ENCODE results near the gene HDLBP. TPM values are rescaled to one million over a fixed set of nuclear protein-coding genes. Genes with fewer than 3 reads are reported as not detected.

Gene HDLBP
- total and polyA plus RNA-seq, 10 of the 15 experiments (the other 5 are each of a cell fraction or from before 2014, with no cell fraction given): 19.5 to 383 (median 249) TPM

DNA sequence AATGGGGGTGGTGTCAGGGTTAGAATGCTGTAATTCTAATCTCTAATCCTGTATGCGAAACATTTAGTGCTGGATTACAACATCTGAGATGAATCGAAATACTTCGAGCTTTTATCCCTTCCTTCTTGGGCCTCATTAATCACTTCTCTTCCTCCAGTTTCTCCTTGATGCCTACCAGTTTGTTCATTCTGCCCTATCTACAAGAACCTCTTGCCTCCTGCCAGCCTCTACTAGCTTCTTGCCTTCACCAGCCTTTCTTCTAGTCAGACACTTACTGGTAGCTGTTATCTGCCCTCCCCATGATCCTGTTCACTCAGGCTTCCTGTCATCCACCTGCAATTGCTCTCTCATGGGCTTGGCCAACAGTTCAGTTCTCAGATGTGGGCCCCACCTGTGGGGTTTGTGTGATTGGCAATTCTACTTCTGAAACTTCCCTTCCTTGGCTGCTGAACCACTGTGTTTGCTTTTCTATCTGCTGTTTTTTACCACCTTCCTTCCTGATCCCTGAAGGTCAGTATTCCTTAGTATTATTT is 25.2 kb upstream of the HDLBP start:
- CTCF ChIA-PET: interaction anchor here (1.1 to 1.6 kb wide), 3 partner anchors 10 to 498 kb away, joined by 3 to 4 read pairs (median 3); no protein-coding TSS in a partner anchor
- SMC1A ChIA-PET (ENCODE audit: uncharacterized antibody, unreplicated experiment): interaction anchor here (1.0 to 1.2 kb wide), 4 partner anchors 9 to 51 kb away, joined by 3 to 6 read pairs (median 3); no protein-coding TSS in a partner anchor
- Histone ChIP-seq H3K36me3 (ENCODE audit: control insufficient read depth in 2 of 2, insufficient read depth in 2 of 2, low read length in 1 of 2) (peaks cover 17 to 58% of the 10 kb centered on the region in 2 experiments), H3K9me3 (replicated peaks; ENCODE audit: control insufficient read depth, insufficient read depth, low read length) (no peaks in the 10 kb centered on the region), H3K4me2 (ENCODE audit: control insufficient read depth, insufficient read depth) (no peak overlapping the region), H3K79me2 (ENCODE audit: control insufficient read depth, insufficient read depth, low read length) (peaks cover 2% of the 10 kb centered on the region), H2AFZ (ENCODE audit: control insufficient read depth, low read depth, low read length) (no peak overlapping the region), H3K27me3 (replicated peaks in 1 of 2; ENCODE audit: control insufficient read depth in 2 of 2, insufficient read depth in 2 of 2, low read length in 1 of 2) (no peaks in the 10 kb centered on the region), H3K4me3 (no peak overlapping the region), H3K27ac (ENCODE audit: control insufficient read depth, insufficient read depth) (no peak overlapping the region), H3K9ac (ENCODE audit: control insufficient read depth, insufficient read depth, low read length) (no peak overlapping the region), H3K4me1 (ENCODE audit: control insufficient read depth, insufficient read depth, low read length) (peaks cover 11% of the 10 kb centered on the region), H4K20me1 (ENCODE audit: control insufficient read depth, insufficient read depth) (peaks cover 2% of the 10 kb centered on the region; the same call in 1 of the 2 replicates)
- in situ Hi-C loops (cut with MboI): no loop called here
- WGBS (ENCODE audit: insufficient coverage, insufficient replicate concordance, low lambda C conversion rate, missing lambda C conversion rate): 96% methylated on average over 3 of the region's 3 CpGs
- POLR2A ChIA-PET: no interaction called here
- no TSS peak for BruUV-seq (replicated peaks)
- DNase-seq (ENCODE audit: low read depth, low spot score) (no peak), ATAC-seq (no peak), FAIRE-seq (no peak)
- RAD21 ChIA-PET (ENCODE audit: unreplicated experiment): no interaction called here
- intact Hi-C loops (cut with micrococcal nuclease; ENCODE audit: unreplicated experiment): no loop called here
- TF ChIP-seq CHD1 (IDR thresholded peaks at IDR 0.05; ENCODE audit: low read depth, low read length): no peak
- no peak for TF ChIP-seq NR2C1 (IDR thresholded peaks at IDR 0.05)
- TF ChIP-seq, protein P1, sequence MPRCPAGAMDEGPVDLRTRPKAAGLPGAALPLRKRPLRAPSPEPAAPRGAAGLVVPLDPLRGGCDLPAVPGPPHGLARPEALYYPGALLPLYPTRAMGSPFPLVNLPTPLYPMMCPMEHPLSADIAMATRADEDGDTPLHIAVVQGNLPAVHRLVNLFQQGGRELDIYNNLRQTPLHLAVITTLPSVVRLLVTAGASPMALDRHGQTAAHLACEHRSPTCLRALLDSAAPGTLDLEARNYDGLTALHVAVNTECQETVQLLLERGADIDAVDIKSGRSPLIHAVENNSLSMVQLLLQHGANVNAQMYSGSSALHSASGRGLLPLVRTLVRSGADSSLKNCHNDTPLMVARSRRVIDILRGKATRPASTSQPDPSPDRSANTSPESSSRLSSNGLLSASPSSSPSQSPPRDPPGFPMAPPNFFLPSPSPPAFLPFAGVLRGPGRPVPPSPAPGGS (IDR thresholded peaks at IDR 0.05; ENCODE audit: borderline replicate concordance, insufficient read depth, low read depth, low read length, poor library complexity, severe bottlenecking): no peak
- TF ChIP-seq, protein P2, sequence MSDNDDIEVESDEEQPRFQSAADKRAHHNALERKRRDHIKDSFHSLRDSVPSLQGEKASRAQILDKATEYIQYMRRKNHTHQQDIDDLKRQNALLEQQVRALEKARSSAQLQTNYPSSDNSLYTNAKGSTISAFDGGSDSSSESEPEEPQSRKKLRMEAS (IDR thresholded peaks at IDR 0.05; ENCODE audit: low read depth, low read length): no peak
- TF ChIP-seq PAX5 (IDR thresholded peaks at IDR 0.05; ENCODE audit: borderline replicate concordance, low read depth, low read length): no peak
- no peak for TF ChIP-seq MEF2B (IDR thresholded peaks at IDR 0.05; ENCODE audit: partially characterized antibody, poor library complexity, severe bottlenecking)
- TF ChIP-seq, protein P3, sequence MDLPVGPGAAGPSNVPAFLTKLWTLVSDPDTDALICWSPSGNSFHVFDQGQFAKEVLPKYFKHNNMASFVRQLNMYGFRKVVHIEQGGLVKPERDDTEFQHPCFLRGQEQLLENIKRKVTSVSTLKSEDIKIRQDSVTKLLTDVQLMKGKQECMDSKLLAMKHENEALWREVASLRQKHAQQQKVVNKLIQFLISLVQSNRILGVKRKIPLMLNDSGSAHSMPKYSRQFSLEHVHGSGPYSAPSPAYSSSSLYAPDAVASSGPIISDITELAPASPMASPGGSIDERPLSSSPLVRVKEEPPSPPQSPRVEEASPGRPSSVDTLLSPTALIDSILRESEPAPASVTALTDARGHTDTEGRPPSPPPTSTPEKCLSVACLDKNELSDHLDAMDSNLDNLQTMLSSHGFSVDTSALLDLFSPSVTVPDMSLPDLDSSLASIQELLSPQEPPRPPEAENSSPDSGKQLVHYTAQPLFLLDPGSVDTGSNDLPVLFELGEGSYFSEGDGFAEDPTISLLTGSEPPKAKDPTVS (IDR thresholded peaks at IDR 0.05; ENCODE audit: low read depth, low read length): no peak
- no peak for TF ChIP-seq LARP7 (IDR thresholded peaks at IDR 0.05)
- TF ChIP-seq JUND (IDR thresholded peaks at IDR 0.05; ENCODE audit: low read depth, low read length): no peak

Data from GM12878 (cell line).